ENCODE results near the gene TIMM50.
"Not testable (repeated sequence)": the region's sequence is repeated elsewhere in the genome, so short reads cannot be mapped to it uniquely, and the experiment has no call there.

The TIMM50 gene

DNA sequence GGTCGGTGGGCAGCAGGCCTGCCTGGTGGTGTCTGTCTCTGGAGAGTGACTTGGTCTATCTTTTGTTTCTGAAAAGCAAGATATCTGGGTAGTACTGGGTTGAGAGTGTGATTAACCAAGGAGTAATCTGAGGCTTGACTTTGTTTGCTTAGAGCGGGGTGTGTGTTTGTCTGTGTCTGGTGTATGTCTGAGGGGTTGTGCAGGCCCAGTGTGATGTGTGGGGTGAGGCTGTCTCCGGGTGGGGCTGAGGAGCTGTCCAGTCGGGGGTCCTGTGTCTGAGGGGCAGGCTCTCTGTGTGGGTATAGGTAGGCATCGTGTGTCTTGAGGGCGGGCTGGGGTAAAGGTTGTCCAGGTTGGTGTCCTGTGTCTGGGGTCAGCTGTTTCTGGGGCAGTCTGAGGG is 11.1 kb upstream of the TIMM50 start:
- DNase-seq (ENCODE audit: low read depth, low spot score) = no peak

DNA sequence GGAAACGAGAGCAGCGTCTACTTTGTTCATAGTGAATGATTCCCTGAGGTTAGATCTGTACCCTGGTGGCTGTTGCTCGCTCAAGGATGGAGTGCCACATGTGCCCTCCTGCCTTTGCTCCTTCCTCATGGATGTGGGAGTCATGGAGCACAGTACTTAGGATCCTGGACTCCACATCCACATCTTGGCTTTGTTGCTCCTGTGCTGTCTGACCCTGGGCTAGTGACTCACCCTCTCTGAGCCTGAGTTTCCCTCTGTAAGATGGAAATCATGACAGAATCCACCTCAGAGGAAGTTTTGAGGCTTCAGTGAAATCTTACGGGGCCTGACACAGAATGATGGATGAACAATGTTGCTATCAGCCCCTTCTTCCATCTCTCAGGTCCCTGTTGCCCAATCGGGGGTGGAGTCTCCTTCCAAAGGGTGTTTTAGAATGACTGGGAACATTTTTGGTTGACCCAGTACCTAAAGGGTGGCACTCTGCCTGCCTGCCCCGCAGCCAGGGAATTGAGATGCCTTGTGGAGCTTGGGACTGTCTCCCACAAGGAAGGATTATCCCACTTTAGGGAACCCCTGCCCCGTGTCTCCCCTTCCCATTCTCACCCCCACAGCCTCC is 9.8 kb upstream of the TIMM50 start:
- DNase-seq (ENCODE audit: low read depth, low spot score) = no peak

DNA sequence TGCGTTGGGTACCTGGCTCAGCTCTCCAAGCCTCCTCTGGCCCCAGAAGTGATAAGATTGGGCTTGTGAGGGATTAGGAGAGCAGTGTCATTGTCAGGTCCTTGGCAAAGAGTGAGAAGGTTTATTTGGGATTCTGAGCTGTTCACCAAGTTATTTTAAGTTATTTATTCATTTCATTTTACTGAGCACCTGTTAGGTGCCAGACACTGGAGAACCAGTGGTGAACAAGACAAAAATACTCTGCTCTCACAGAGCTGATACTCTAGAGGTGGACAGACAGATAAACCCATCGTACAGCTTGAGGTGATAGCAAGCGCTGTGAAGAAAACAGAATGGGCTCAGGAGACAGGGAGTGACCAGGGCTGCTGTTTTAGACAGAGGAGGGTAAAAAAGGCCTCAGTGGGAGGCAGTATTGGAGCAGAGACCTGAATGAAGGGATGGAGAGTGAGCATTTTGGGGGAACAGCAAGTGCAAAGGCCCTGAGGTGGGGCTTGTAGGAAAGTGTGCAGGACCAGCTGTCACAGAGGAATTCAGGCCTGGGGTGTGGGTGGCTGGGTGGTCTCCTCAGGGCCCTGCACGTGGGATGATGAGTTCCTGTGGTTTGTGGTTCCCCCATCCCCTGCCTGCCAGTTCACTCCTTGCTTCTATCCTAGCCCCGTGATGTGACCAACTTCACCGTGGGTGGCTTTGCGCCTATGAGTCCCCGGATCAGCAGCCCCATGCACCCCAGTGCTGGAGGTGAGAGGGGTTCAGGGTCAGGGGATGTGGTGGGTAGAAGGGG is 8.7 kb upstream of the TIMM50 start:
- DNase-seq (ENCODE audit: low read depth, low spot score) = no peak

DNA sequence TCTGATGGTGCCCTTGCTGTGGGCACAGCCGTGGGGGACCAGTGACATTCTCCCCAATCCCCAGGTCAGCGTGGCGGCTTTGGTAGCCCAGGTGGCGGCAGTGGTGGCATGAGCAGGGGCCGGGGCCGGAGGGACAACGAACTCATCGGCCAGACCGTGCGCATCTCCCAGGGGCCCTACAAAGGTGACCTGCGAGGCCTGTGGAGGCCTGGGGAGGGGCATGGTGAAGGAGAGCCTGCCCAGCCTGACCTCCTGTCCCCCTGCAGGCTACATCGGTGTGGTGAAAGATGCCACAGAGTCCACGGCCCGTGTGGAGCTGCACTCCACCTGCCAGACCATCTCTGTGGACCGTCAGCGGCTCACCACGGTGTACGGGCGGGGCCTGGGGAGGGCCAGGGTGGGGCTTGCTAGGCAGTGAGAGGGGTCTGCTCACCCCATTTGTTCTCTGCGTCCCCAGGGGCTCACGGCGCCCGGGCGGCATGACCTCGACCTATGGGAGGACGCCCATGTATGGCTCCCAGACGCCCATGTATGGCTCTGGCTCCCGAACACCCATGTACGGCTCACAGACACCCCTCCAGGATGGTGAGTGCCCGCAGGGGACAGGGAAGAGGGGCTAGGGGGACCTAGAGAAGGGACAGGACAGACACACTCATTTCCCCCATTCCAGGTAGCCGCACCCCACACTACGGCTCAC is 7.7 kb upstream of the TIMM50 start:
- DNase-seq (ENCODE audit: low read depth, low spot score) = no peak

- DNase-seq (ENCODE audit: low read depth, low spot score) = no peak
Measured at GRCh38 chr19:39473443-39473960, 7.1 kb upstream of the TIMM50 start.

GRCh38 chr19:39474139-39474620 is 6.5 kb upstream of the TIMM50 start:
- peak; percentile 48 for DNase-seq (ENCODE audit: low read depth, low spot score)

DNA sequence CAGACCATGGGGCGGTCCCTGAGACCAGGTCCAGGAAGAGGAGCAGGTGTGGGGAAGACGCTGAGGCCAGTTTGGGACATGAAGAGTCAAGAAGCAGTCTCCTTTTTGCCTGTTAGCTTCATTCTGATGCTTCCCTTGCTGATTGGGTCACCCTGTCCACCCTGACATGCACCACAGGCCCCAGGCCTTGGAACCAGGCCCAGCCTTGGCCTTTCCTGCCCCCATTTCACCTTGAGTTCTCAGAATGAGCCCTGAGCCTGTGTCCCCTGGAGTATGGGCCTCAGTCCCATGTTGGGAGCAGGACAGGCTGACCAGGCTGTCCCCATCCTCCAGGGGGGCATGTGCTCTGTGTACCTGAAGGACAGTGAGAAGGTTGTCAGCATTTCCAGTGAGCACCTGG is 4.9 kb upstream of the TIMM50 start:
- DNase-seq (ENCODE audit: low read depth, low spot score) = no peak

- DNase-seq (ENCODE audit: low read depth, low spot score) = not testable (repeated sequence)
Measured at GRCh38 chr19:39479319-39479801, 1.3 kb upstream of the TIMM50 start.

GRCh38 chr19:39479916-39480315 is 722 bp upstream of the TIMM50 start:
- DNase-seq (ENCODE audit: low read depth, low spot score) = no peak

- DNase-seq (ENCODE audit: low read depth, low spot score) = no peak
Measured at GRCh38 chr19:39481229-39481545, 549 bp downstream of the TIMM50 start.

- no peak for DNase-seq (ENCODE audit: low read depth, low spot score)
Measured at GRCh38 chr19:39481676-39482075, 1.0 kb downstream of the TIMM50 start.

DNA sequence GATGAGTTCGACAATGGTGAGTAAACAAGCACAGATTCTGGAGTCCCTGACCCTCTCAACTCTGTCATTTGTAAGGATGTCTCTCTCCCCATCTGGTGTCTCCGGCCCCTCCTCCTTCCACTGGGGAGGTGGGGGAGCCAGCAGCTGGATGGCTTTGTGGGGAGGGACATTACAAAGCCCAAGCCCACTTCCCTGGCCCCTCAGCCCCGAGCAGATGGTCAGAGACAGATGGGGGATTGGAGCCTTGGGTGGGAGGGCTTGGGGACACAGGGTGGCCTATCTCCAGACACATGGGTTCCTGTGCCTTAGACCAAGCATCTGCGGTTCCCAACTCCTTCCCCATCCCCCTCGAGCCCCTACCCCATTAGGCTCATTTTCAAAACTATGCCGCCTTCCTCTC is 2.5 kb downstream of the TIMM50 start:
- DNase-seq (ENCODE audit: low read depth, low spot score) = no peak

DNA sequence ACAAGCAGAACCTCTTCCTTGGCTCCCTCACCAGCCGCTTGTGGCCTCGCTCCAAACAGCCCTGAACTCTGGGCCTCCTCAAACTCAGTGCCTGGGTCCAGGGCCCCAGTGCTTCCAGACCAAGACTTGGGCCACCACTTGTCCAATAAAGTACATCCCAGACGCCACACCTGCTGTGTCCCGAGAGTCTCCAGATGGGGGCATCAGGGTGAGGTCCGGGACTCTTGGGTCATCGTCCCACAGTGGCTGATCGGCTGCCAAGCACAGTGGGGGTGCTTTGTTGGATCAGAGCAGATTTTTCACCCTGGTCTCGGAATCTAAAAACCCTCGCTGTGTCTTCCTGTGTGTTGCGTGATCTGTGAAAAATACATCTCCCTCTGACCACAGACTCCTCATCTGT is 9.1 kb downstream of the TIMM50 start:
- no peak for DNase-seq (ENCODE audit: low read depth, low spot score)

DNA sequence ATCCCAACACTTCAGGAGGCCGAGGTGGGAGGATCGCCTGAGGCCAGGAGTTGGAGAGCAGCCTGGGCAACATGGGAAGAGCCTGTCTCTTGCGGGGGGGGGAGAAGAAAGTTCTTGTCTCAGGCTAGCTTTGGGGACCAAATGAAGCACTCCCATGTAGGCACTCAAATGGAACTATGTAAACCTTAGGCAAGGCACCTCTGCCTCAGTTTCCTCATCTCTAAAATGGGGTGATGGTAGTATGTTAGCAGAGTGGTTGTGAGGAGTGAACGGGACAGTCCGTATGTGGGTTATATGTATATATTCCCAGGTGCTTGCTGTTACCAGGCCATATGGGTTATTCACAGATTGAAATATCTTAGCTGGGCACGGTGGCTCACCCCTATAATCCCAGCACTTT is 11.6 kb downstream of the TIMM50 start:
- DNase-seq (ENCODE audit: low read depth, low spot score) = no peak

DNA sequence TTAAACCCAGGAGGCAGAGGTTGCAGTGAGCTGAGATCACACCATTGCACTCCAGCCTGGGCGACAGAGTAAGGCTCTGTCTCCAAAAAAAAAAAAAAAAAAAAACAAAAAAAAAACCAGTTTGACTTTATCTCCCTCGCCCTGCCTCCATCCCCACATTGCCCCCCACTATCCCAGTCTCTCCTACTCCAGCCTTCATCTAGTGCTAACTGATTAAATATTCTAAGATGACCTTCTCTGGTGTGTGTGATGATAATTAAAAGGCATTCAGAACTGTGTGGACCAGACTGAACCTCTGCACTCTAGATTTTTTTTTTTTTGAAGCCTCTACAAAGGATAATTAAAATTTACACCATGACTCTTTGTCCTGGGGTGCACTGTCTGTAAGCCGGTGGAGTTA is 12.2 kb downstream of the TIMM50 start:
- no peak for DNase-seq (ENCODE audit: low read depth, low spot score)

- DNase-seq (ENCODE audit: low read depth, low spot score) = no peak
Measured at GRCh38 chr19:39494661-39495060, 14.0 kb downstream of the TIMM50 start.

- DNase-seq (ENCODE audit: low read depth, low spot score) = no peak
Measured at GRCh38 chr19:39496063-39496462, 15.4 kb downstream of the TIMM50 start.

DNA sequence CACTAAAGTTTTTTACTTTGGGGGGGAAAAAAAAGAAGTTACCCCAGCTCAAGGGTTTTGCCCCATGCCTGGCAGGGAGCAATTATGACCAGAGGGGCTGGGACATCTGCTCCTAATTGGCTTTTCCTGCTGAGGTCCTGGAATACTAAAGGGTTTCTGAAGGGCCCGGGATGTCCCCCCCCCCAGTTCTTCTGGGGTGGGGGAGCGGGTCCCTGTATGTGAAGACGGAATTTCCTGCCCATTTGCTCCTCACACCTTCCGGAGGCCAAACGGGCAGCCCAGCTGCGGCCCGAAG is 17.0 kb downstream of the TIMM50 start:
- no peak for DNase-seq (ENCODE audit: low read depth, low spot score)

GRCh38 chr19:39497996-39498797 is 17.6 kb downstream of the TIMM50 start:
- no peak for DNase-seq (ENCODE audit: low read depth, low spot score)

GRCh38 chr19:39498798-39499642 is 18.4 kb downstream of the TIMM50 start, which contains the start of gene DLL3:
TSS of gene DLL3 (plus strand) at chr19:39498947. CDS start at chr19:39498975, 28 bp downstream.
- no peak for DNase-seq (ENCODE audit: low read depth, low spot score)

DNA sequence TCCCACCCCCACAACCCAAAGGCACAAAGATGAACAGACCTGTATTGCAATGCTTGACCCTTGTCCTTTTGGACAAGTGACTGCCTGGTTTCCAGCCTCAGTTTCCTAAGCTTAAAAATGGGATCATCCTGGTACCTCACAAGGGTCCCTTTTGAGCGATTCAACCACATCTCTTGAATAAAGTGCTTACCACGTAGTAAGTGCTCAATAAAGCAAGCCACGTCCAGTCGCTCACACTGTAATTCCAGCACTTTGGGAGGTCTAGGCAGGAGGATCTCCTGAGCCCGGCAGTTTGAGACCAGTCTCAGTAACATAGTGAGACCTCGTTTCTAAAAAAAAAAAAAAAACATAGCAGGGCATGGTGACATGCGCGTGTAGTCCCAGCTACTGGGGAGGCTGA is 19.3 kb downstream of the TIMM50 start:
- DNase-seq (ENCODE audit: low read depth, low spot score) = no peak

Measured in activated CD4-positive, CD25-positive, alpha-beta regulatory T cell treated with anti-CD3 and anti-CD28 coated beads, Interleukin-2, amount 50 U/mL, for 16 hours (primary cell).